Measurements from ENCODE around the gene HERC5. TPM values are rescaled to one million over a fixed set of nuclear protein-coding genes. Genes with fewer than 3 reads are reported as not detected.
A peak's percentile ranks its signal among the peaks of the same experiment; 100 is the strongest.

HERC5 gene
- total RNA-seq, 1 experiment from 2014 or later, result 3.0 TPM

GRCh38 chr4:88517825-88518224 is 60.9 kb downstream of the HERC5 start:
- DNase-seq (ENCODE audit: extremely low read depth, low read depth), result no peak

- DNase-seq (ENCODE audit: extremely low read depth, low read depth), result no peak
Observed at GRCh38 chr4:88518911-88519310, 62.0 kb downstream of the HERC5 start.

- no peak for DNase-seq (ENCODE audit: extremely low read depth, low read depth)
Observed at GRCh38 chr4:88522702-88523324, 65.9 kb downstream of the HERC5 start.

DNA sequence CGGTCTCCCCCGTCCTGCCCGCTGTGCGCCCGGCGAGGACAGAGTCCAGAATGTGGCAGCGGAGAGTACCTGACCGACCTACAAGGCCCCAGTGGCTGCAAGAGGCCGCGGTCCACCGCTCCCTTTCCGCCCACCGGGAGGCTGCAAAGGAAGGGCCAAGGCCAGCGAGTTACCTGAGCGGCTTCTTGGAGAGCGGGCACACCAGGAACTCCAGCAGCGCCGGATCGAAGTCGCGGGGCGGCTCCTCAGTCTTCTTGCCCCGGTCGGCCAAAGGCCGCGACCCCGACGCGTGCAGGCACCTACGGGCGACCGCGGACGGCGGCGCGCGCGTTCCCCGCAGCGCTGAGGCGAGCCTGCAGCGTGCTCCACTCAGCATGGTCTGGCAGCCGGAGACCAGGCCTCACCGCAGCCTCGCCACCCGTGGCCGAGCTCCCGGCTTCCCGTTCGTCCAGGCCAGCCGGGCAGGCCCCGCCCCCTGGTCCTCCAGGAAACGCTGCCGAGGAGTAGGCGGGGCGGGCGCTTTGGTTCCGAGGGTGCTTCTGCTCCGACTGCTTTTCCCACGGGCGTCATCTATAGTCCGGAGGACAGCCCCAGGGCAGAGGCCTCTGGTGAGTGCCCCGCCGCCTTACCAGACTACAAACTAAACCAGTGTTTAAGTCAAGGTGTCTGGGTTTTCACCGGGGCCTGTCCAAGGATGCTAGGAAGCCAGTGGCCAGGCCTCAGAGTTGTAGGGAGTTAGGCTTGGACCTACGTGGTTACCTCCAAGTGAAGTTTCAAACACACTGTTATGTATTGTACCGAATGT is 66.6 kb downstream of the HERC5 start, which contains the start of gene PYURF:
Gene PYURF, minus strand, starts transcription at position 452 of the 805 bp plus-strand sequence. Its CDS starts 76 bp downstream, at position 376.
- peak; percentile 87 for DNase-seq (ENCODE audit: extremely low read depth, low read depth)

DNA sequence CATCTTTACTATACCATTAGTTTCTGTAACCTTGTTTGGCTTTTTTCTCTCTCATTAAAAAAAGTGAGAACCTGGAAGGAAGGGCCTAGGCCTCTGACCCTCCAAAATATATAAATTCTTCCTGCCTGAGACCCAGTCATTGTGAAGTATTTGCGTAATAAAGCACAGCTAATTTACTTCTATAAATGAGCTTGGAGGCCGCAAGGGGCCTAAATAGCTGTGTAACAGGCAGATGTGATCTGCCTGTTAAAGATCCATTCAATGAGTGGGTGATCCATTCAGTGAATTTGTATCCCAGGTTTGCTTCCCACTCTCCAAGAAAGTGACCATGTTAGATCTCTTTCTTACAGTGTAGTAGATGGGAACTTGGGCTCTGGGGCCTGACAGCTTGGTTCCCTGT is 67.3 kb downstream of the HERC5 start:
- no peak for DNase-seq (ENCODE audit: extremely low read depth, low read depth)

DNA sequence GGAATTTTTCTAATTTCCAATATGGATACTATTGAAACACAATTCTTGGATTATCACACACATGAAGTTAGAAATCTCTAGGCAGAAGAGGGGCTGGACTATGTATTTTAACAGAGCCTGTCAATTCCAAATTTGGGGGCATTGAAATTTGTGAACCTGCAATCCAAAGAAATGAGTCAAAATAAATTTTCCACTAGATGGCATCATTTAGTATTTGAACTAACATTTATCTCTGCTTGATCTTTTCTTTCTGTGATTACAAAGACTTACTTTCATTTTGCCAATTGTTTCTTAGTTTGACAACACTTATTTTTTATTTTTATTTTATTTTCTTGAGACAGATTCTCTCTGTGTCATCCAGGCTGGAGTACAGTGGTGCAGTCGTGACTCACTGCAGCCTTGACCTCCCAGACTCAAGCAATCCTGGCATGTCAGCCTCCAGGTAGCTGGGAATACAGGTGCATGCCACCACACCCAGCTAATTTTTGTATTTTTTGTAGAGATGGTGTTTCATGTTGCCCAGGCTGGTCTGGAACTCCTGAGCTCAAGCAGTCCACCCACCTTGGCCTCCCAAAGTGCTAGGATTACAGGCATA is 69.4 kb downstream of the HERC5 start:
- no peak for DNase-seq (ENCODE audit: extremely low read depth, low read depth)

DNA sequence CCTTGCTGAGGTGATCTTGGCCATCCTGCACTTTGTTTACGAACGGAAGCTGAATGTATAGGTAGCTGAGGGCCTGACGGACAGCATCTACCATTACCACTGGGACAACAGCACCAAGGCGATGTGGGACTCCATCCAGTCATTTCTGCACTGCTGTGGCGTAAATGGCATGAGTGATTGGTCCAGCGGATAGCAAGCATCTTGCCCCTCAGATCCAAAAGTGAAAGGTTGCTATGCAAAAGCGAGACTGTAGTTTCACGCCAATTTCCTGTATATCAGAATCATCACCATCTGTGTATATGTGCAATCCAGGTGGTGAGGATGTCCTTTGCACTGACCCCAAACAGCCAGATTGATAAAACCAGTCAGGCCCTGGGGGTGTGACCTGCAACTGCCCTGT is 70.9 kb downstream of the HERC5 start:
- no peak for DNase-seq (ENCODE audit: extremely low read depth, low read depth)

- no peak for DNase-seq (ENCODE audit: extremely low read depth, low read depth)
Observed at GRCh38 chr4:88528861-88529260, 71.9 kb downstream of the HERC5 start.

DNA sequence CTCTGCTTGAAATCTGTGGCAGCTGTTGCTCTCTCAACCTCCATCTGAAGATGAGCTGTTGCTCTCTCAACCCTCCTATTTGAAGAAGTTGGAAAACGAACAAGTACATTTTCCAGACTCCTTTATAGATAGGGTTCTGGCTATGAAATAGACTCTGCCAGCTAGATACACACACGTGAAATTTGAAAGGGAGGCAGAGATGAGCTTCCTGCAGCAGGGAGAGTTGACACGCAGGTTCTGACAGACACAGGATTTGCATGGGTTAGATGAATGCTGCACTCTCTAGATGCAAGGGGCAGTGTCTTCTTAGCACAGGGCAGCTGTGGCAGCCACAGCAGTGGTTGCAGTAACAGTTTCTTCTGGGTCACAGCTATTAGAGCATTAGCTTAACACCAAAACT is 74.6 kb downstream of the HERC5 start:
- DNase-seq (ENCODE audit: extremely low read depth, low read depth), result no peak

DNA sequence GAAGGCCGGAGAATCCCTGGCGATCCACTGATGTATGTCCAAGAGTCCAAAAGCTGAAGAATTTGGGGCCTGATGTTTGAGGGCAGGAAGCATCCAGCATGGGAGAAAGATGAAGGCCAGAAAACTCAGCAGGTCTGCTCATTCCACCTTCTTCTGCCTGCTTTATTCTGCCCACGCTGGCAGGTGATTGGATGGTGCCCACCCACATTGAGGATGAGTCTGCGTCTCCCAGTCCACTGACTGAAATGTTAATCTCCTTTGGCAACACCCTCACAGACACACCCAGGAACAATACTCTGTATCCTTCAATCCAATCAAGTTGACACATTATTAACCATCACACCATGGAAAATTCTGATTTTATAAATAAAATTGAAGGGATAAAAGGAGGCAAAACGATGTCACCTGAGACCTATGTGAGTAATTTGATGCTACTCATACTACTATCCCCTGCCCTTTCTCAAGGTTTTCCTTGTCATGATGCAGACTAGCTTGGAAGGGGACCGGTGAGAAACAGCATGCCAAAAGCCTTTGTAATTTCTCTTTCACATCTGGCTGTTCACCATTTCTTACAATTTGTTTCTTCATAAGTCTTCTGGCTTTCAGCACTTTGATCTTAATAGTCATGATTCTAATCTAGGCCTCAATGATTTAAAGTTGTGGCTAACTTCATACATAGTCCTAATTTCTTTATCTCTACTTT is 76.3 kb downstream of the HERC5 start:
- no peak for DNase-seq (ENCODE audit: extremely low read depth, low read depth)

DNA sequence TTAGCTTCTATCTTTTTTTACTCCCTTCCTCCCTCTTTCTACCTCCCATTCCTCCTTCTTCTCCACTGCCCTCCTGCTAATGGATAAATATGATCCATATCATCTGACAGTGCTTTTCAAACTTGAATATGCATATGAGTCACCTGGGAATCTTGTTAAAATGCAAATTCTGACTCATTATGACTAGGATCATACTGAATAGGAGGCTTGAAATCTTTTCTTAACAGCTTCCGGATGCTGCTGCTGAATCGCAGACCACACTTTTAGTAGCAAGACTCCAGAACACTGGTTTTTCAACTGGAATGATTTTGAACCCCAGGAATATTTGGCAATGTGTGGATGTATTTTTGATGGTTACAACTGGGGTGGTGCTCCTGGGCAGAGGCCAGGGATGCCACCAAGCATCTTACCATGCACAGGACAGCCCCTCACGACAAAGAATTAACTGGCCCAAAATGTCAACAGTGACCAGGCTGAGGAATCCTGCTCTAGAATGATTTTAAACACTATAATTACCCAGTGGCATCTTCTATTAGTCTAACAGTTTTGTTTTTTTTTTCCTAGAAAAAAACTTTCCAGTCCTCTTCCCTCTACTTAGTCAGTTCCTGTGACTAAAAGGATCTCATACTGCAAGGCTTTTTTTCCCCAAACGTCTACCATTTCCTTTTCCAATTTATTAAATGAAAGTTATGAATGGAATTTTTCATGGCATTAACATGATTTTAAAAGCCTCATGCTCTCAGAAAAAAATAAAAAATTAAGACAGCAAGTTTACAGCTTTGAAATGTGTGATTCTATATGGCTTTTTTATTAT is 77.2 kb downstream of the HERC5 start:
- no peak for DNase-seq (ENCODE audit: extremely low read depth, low read depth)

DNA sequence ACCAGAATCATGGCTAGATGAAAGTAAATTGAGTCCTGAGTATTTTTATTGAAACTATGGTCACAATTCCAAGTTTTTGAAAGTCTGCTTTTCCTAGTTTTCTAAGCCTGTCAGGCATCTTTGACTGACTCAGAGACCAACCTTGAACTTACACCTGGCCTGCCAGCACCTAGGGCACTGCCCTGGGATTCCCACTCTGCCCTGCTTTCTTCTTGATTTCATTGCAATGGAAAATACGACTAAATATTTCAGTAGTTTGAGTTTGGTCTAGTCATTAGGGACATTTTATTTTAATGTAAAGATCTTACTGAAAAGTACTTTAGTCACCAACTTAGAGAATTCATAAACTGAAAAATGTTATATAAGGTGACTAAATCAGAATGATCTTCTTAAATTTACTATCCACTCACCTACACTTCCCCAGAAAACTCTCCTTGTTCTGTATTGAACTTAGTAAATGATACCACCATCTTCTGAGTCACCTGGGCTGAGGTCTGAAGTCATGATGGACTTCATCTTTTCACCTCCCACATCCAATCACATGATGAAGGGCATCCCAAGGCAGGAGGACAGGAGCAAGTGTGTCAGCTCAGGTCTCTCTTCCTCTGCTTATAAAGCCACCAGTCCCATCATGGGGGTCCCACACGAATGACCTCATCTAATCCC is 78.3 kb downstream of the HERC5 start:
- no peak for DNase-seq (ENCODE audit: extremely low read depth, low read depth)

DNA sequence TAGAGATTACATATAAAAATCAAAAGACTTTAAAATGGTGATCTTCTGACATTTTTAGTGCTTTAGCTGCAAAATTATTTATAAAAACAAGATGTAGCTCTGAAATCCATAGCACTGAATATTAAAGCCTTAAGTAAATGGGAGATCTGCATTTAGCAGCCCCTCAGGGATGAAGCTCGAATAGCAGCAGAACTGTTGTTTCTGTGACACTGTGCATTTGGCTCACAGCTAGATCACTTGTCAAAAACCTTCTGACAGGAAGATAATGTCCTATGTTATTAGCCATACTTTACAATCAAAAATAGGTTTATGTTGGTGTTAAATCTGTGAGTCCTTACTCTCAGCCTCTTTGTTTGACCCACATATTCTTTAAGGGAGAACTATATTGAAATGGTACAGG is 80.8 kb downstream of the HERC5 start:
- DNase-seq (ENCODE audit: extremely low read depth, low read depth), result no peak

DNA sequence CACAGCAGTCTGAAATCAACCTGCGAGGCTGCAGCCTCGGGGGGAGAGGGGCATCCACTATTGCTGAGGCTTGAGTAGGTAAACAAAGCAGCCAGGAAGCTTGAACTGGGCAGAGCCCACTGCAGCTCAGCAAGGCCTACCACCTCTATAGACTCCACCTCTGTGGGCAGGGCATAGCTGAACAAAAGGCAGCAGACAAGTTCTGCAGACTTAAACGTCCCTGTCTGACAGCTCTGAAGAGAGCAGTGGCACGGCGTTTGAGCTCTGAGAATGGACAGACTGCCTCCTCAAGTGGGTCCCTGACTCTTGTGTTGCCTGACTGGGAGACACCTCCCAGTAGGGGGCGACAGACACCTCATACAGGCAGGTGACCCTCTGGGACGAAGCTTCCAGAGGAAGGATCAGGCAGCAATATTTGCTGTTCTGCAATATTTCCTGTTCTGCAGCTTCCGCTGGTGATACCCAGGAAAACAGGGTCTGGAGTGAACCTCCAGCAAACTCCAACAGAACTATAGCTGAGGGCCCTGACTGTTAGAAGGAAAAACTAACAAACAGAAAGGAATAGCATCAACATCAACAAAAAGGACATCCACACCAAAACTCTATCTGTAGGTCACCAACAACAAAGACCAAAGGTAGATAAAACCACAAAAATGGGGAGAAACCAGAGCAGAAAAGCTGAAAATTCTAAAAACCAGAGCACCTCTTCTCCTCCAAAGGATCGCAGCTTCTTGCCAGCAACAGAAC is 82.6 kb downstream of the HERC5 start:
- peak; percentile 25 for DNase-seq (ENCODE audit: extremely low read depth, low read depth)

GRCh38 chr4:88549815-88550214 is 92.9 kb downstream of the HERC5 start:
- no peak for DNase-seq (ENCODE audit: extremely low read depth, low read depth)
